ENCODE measurements around the gene POLDIP2. TPM values are rescaled to one million over a fixed set of nuclear protein-coding genes. Genes with fewer than 3 reads are reported as not detected.

Gene POLDIP2
- total and polyA plus RNA-seq, 2 of the 13 experiments (the other 11 are each of a cell fraction or from before 2014, with no cell fraction given): 85.9 to 114 TPM

DNA sequence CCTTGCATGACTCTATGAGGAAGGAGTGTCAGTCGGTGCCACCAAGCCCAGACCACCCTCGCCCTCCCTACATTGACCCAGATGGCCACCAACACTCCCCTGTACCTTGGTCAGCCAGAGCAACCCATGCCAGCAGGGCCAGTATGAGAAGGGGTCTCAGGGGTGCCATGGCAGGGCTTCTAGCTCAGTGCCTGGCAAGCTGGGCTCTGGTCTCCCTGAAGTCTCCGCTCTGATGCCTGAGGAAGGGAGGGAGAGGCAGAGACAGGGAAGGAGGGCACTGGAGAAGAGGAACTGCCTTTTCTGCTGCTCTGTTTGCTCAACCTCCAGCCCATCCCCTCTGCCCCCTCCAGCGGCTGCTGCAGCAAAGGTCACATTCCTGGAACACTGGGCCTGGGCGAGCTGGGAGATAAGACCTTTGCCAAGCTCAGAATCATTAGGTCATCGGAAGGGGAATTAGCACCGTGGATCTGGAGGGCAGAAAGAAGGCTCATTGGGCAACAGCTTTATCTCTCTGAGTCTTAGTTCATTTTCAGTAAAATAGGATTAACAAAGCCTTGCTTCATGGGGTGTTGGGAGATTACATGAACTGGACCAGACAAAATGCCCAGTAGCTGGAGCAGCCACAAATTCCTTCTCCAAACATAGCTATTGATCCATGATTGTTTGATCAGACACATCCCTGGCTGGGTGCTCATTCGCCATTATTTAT lies 12.9 kb upstream of the POLDIP2 start, which contains the start of gene VTN (continued):
- TF ChIP-seq ZNF276 (CRISPR knock-in tag; IDR thresholded peaks at IDR 0.05; ENCODE audit: low read depth) (no peak), ZNF317 (CRISPR knock-in tag; IDR thresholded peaks at IDR 0.05) (peak; percentile 35; the same call in 1 of the 2 replicates), HBP1 (CRISPR knock-in tag; IDR thresholded peaks at IDR 0.05; ENCODE audit: low read depth) (peak; percentile 53; the same call in 1 of the 2 replicates), TGIF2 (CRISPR knock-in tag; IDR thresholded peaks at IDR 0.05) (peak; percentile 34; the same call in 1 of the 2 replicates), SRSF1 (optimal IDR thresholded peaks at IDR 0.05; ENCODE audit: low read depth, low read length) (no peak), CHD4 (IDR thresholded peaks at IDR 0.05; ENCODE audit: borderline replicate concordance, low read length) (no peak), CENPX (CRISPR knock-in tag; IDR thresholded peaks at IDR 0.05) (no peak), ZSCAN9 (CRISPR knock-in tag; IDR thresholded peaks at IDR 0.05; ENCODE audit: borderline replicate concordance) (peak; percentile 44; the same call in 1 of the 2 replicates), CC2D1A (CRISPR knock-in tag; IDR thresholded peaks at IDR 0.05) (no peak), SCMH1 (CRISPR knock-in tag; IDR thresholded peaks at IDR 0.05; ENCODE audit: borderline replicate concordance) (no peak), ZNF335 (CRISPR knock-in tag; IDR thresholded peaks at IDR 0.05) (peak; percentile 67), FOSL1 (CRISPR knock-in tag; IDR thresholded peaks at IDR 0.05; ENCODE audit: borderline replicate concordance) (peak; percentile 51; the same call in 1 of the 2 replicates), ZNF605 (CRISPR knock-in tag; IDR thresholded peaks at IDR 0.05) (0 out of 2 replicates have a peak, but pooled peaks have one; percentile 26), HOXA9 (CRISPR knock-in tag; IDR thresholded peaks at IDR 0.05; ENCODE audit: borderline replicate concordance) (no peak), EP300 (IDR thresholded peaks at IDR 0.05; ENCODE audit: low read depth in 2 of 2, low read length in 2 of 2) (peak; percentile 66 to 84; a peak in 3 of 4 replicates), EP300 (CRISPR knock-in tag; IDR thresholded peaks at IDR 0.05; ENCODE audit: borderline replicate concordance) (peak; percentile 79; the same call in 1 of the 2 replicates)
- TF ChIP-seq, protein P1, sequence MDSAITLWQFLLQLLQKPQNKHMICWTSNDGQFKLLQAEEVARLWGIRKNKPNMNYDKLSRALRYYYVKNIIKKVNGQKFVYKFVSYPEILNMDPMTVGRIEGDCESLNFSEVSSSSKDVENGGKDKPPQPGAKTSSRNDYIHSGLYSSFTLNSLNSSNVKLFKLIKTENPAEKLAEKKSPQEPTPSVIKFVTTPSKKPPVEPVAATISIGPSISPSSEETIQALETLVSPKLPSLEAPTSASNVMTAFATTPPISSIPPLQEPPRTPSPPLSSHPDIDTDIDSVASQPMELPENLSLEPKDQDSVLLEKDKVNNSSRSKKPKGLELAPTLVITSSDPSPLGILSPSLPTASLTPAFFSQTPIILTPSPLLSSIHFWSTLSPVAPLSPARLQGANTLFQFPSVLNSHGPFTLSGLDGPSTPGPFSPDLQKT (CRISPR knock-in tag; IDR thresholded peaks at IDR 0.05; ENCODE audit: borderline replicate concordance): no peak
- TF ChIP-seq, protein P2, sequence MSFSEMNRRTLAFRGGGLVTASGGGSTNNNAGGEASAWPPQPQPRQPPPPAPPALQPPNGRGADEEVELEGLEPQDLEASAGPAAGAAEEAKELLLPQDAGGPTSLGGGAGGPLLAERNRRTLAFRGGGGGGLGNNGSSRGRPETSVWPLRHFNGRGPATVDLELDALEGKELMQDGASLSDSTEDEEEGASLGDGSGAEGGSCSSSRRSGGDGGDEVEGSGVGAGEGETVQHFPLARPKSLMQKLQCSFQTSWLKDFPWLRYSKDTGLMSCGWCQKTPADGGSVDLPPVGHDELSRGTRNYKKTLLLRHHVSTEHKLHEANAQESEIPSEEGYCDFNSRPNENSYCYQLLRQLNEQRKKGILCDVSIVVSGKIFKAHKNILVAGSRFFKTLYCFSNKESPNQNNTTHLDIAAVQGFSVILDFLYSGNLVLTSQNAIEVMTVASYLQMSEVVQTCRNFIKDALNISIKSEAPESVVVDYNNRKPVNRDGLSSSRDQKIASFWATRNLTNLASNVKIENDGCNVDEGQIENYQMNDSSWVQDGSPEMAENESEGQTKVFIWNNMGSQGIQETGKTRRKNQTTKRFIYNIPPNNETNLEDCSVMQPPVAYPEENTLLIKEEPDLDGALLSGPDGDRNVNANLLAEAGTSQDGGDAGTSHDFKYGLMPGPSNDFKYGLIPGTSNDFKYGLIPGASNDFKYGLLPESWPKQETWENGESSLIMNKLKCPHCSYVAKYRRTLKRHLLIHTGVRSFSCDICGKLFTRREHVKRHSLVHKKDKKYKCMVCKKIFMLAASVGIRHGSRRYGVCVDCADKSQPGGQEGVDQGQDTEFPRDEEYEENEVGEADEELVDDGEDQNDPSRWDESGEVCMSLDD (CRISPR knock-in tag; IDR thresholded peaks at IDR 0.05; ENCODE audit: borderline replicate concordance): peak; percentile 84; the same call in 1 of the 2 replicates
- TF ChIP-seq, protein P3, sequence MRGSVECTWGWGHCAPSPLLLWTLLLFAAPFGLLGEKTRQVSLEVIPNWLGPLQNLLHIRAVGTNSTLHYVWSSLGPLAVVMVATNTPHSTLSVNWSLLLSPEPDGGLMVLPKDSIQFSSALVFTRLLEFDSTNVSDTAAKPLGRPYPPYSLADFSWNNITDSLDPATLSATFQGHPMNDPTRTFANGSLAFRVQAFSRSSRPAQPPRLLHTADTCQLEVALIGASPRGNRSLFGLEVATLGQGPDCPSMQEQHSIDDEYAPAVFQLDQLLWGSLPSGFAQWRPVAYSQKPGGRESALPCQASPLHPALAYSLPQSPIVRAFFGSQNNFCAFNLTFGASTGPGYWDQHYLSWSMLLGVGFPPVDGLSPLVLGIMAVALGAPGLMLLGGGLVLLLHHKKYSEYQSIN (CRISPR knock-in tag; IDR thresholded peaks at IDR 0.05; ENCODE audit: borderline replicate concordance): no peak
